Neuronal stem cell (in vitro differentiated cells): ENCODE results near the gene MTR.

Experiments used
- DNase-seq: peaks from one replicate; pipeline ENCODE4 v3.0.0-alpha.2; 2013; ENCODE audit warnings: low spot score
- H2AFZ ChIP-seq: one replicate; pipeline ENCODE4 v1.6.1; 2013; ENCODE audit warnings: mild to moderate bottlenecking, low read length, inconsistent platforms
- H2AK5ac ChIP-seq: 2 replicates; pipeline ENCODE4 v1.6.1; 2013; ENCODE audit warnings: low read depth, mild to moderate bottlenecking, inconsistent platforms, low read length, moderate library complexity, mixed read lengths
- H2BK120ac ChIP-seq: 2 replicates; pipeline ENCODE4 v1.6.1; 2013; ENCODE audit warnings: low read depth, mild to moderate bottlenecking, inconsistent platforms, low read length, moderate library complexity, mixed read lengths
- H2BK12ac ChIP-seq: one replicate; pipeline ENCODE4 v1.6.1; 2013; ENCODE audit warnings: low read length, inconsistent platforms
- H2BK15ac ChIP-seq: 2 replicates; pipeline ENCODE4 v1.6.1; 2013; ENCODE audit warnings: mild to moderate bottlenecking, low read length, inconsistent platforms, mixed read lengths
- H2BK5ac ChIP-seq: one replicate; pipeline ENCODE4 v1.6.1; 2013; ENCODE audit warnings: inconsistent platforms, mild to moderate bottlenecking, low read length, moderate library complexity
- H3K14ac ChIP-seq: one replicate; pipeline ENCODE4 v1.6.1; 2013; ENCODE audit warnings: low read length, inconsistent platforms
- H3K18ac ChIP-seq: 2 replicates; pipeline ENCODE4 v1.6.1; 2013; ENCODE audit warnings: low read length, inconsistent platforms
- H3K23ac ChIP-seq: 2 replicates; pipeline ENCODE4 v1.6.1; 2013; ENCODE audit warnings: low read depth, mild to moderate bottlenecking, mixed read lengths, low read length, inconsistent platforms; ENCODE audit not compliant: poor library complexity
- H3K27ac ChIP-seq: replicated peaks from 3 replicates; pipeline ENCODE4 v1.5.1; 2013; ENCODE audit warnings: low read length, inconsistent platforms
- H3K27me3 ChIP-seq, 3 experiments: 2 replicates each; pipeline ENCODE4 v1.6.1; 2013; ENCODE audit warnings: low read length in 3 of 3, mild to moderate bottlenecking in 2 of 3, inconsistent platforms in 1 of 3, low read depth in 1 of 3, mixed read lengths in 1 of 3, moderate library complexity in 1 of 3; ENCODE audit not compliant: control insufficient read depth in 3 of 3, insufficient read depth in 3 of 3
- H3K36me3 ChIP-seq, 2 donors: replicated peaks in 1 of 2; 2 replicates each; pipeline ENCODE4 v1.6.1; 2013; ENCODE audit warnings: low read length in 2 of 2; ENCODE audit not compliant: control insufficient read depth in 2 of 2, insufficient read depth in 2 of 2
- H3K4ac ChIP-seq: 2 replicates; pipeline ENCODE4 v1.6.1; 2013; ENCODE audit warnings: inconsistent platforms, mild to moderate bottlenecking, low read length, moderate library complexity
- H3K4me1 ChIP-seq, 2 donors: 1 replicate in 1 of 2; 2 replicates in 1 of 2; pipeline ENCODE4 v1.6.1; 2013; ENCODE audit warnings: low read length in 2 of 2, low read depth in 1 of 2; ENCODE audit not compliant: control insufficient read depth in 2 of 2, insufficient read depth in 1 of 2
- H3K4me2 ChIP-seq: one replicate; pipeline ENCODE4 v1.6.1; 2013; ENCODE audit warnings: mild to moderate bottlenecking, low read length, inconsistent platforms; ENCODE audit not compliant: insufficient read depth, poor library complexity, severe bottlenecking
- H3K4me3 ChIP-seq, 2 donors: 2 replicates each; pipeline ENCODE4 v1.5.1; 2013; ENCODE audit warnings: low read length in 2 of 2, mild to moderate bottlenecking in 2 of 2, inconsistent platforms in 1 of 2, moderate library complexity in 1 of 2
- H3K79me1 ChIP-seq: one replicate; pipeline ENCODE4 v1.6.1; 2013; ENCODE audit warnings: low read depth, mild to moderate bottlenecking, inconsistent platforms, low read length, moderate library complexity
- H3K9ac ChIP-seq: one replicate; pipeline ENCODE4 v1.6.1; 2013; ENCODE audit warnings: mild to moderate bottlenecking, low read depth, low read length, inconsistent platforms; ENCODE audit not compliant: poor library complexity
- H3K9me3 ChIP-seq, 2 donors: replicated peaks in 1 of 2; 2 replicates each; pipeline versions ENCODE3 to v1.6.1; 2013; ENCODE audit warnings: low read length in 2 of 2, mild to moderate bottlenecking in 2 of 2, inconsistent platforms in 1 of 2, low read depth in 1 of 2, mixed read lengths in 1 of 2, moderate library complexity in 1 of 2; ENCODE audit not compliant: control insufficient read depth in 2 of 2, insufficient read depth in 1 of 2
- H4K8ac ChIP-seq: one replicate; pipeline ENCODE4 v1.6.1; 2013; ENCODE audit warnings: low read depth, mild to moderate bottlenecking, inconsistent platforms, low read length, moderate library complexity
- H4K91ac ChIP-seq: one replicate; pipeline ENCODE4 v1.6.1; 2013; ENCODE audit warnings: low read length, low read depth, mild to moderate bottlenecking, inconsistent platforms; ENCODE audit not compliant: poor library complexity
- WGBS, 2 donors: extraction: QIAGEN DNeasy Blood & Tissue Kit; methylation state at CpG; one replicate each; pipeline ENCODE4 v1.1.7; 2013; ENCODE audit warnings: missing lambda C conversion rate in 2 of 2, mixed read lengths in 1 of 2; ENCODE audit not compliant: insufficient read length in 2 of 2, insufficient replicate concordance in 1 of 2; ENCODE audit errors: extremely low coverage in 2 of 2; 5-methylcytosine and 5-hydroxymethylcytosine counted together

MTR gene

DNA sequence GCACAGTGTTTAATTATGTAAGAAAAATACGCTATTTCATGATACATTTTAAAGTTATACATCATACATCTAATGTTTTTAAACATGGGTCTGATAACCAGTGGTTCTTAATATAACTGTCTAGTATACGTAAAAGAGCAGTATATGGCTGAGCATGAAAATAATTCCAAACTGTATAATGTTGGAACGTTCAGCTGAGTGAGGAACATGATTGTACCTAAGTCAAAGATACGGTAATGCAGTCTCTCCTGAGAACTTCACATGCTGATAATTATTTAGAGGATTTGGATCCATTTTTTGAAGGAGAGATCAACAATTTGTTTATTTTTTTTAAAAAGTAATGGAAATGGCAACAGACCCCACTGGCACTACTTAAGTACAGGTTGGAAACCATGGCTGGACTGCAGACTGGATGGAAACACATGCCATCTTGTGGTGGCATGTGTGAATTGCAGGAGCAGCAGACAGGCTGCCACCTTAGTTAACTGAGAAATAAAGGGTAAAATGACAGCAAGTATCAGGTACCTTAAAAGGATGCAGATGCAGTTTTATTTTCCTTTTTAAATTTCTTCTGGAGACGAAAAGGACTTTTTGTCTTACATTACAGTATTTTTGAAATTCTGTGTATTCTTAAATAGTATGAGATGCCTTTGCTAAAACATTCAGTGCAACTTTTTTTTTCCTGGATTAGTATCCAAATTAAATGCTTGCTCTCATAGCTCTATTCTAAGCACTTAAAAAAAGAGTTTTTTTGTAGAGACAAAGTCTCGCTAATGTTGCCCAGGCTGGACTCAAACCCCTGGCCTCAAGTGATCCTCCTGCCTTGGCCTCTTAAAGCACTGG lies 73.8 kb downstream of the MTR start:
- H3K9ac ChIP-seq: no peak overlapping the region
- no peaks in the 10 kb centered on the region for H3K79me1 ChIP-seq
- H2BK5ac ChIP-seq: no peak overlapping the region
- H4K8ac ChIP-seq: no peak overlapping the region
- no peak overlapping the region for H2AFZ ChIP-seq
- no peak overlapping the region for H3K14ac ChIP-seq
- H3K4ac ChIP-seq: no peak overlapping the region
- H3K18ac ChIP-seq: no peak overlapping the region
- no peak overlapping the region for H3K27ac ChIP-seq
- H3K4me1 ChIP-seq: no peaks in the 10 kb centered on the region
- H3K36me3 ChIP-seq: peaks cover 0 to 87% of the 10 kb centered on the region in 2 donors
- no peak overlapping the region for H3K4me3 ChIP-seq
- H3K4me2 ChIP-seq: no peak overlapping the region
- peak; percentile 47 for DNase-seq
- no peak overlapping the region for H3K23ac ChIP-seq
- no peaks in the 10 kb centered on the region for H3K9me3 ChIP-seq
- H3K27me3 ChIP-seq: no peaks in the 10 kb centered on the region
- no peak overlapping the region for H2BK120ac ChIP-seq
- H2BK15ac ChIP-seq: no peak overlapping the region
- H2AK5ac ChIP-seq: no peak overlapping the region
- H4K91ac ChIP-seq: no peak overlapping the region
- no peak overlapping the region for H2BK12ac ChIP-seq
- no CpG with 5 or more reads among the region's 6 CpGs for WGBS, 2 donors

- Histone ChIP-seq H3K27me3 (no peaks in the 10 kb centered on the region), H2BK120ac (no peak overlapping the region), H2BK15ac (no peak overlapping the region), H4K91ac (no peak overlapping the region), H3K27ac (no peak overlapping the region), H3K9me3 (no peaks in the 10 kb centered on the region), H2BK12ac (no peak overlapping the region), H4K8ac (no peak overlapping the region), H3K36me3 (peaks cover 0 to 83% of the 10 kb centered on the region in 2 donors), H3K4ac (no peak overlapping the region), H3K23ac (no peak overlapping the region), H2BK5ac (no peak overlapping the region), H3K18ac (no peak overlapping the region), H3K14ac (no peak overlapping the region), H3K4me3 (no peak overlapping the region), H3K9ac (no peak overlapping the region), H2AFZ (no peak overlapping the region), H2AK5ac (no peak overlapping the region), H3K4me1 (no peaks in the 10 kb centered on the region), H3K79me1 (no peaks in the 10 kb centered on the region), H3K4me2 (no peak overlapping the region)
- WGBS, 2 donors: no CpG with 5 or more reads among the region's 2 CpGs
- DNase-seq: no peak
Measured at GRCh38 chr1:236869911-236870310, 74.8 kb downstream of the MTR start.

DNA sequence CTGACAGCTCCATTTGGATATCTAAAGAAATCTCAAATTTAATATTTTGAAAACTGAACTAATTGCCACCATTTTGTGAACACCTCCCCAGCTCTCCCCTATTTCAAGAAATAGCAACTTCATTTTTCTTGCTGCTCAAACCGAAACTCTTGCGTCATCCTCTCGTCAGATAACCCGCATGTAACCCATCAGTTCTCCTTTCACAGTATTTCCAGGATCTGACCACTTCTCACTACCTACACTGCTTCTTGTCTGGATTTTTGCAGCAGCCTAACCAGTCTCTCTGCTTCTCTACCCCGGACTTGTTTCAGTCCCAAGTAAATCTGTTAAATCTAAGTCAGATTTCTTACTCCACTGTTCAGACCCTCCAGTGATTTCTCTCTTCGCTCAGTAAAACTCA lies 75.6 kb downstream of the MTR start:
- DNase-seq: no peak
- Histone ChIP-seq H3K36me3 (peaks cover 0 to 84% of the 10 kb centered on the region in 2 donors), H3K4me3 (no peak overlapping the region), H3K18ac (no peak overlapping the region), H3K4ac (no peak overlapping the region), H4K8ac (no peak overlapping the region), H2AFZ (no peak overlapping the region), H3K79me1 (no peaks in the 10 kb centered on the region), H2BK120ac (no peak overlapping the region), H2BK15ac (no peak overlapping the region), H2BK12ac (no peak overlapping the region), H3K14ac (no peak overlapping the region), H3K4me2 (no peak overlapping the region), H3K27ac (no peak overlapping the region), H3K9me3 (no peaks in the 10 kb centered on the region), H2AK5ac (no peak overlapping the region), H3K23ac (no peak overlapping the region), H2BK5ac (no peak overlapping the region), H3K4me1 (no peaks in the 10 kb centered on the region), H3K9ac (no peak overlapping the region), H4K91ac (no peak overlapping the region), H3K27me3 (no peaks in the 10 kb centered on the region)
- WGBS, 2 donors: no CpG with 5 or more reads among the region's 6 CpGs

DNA sequence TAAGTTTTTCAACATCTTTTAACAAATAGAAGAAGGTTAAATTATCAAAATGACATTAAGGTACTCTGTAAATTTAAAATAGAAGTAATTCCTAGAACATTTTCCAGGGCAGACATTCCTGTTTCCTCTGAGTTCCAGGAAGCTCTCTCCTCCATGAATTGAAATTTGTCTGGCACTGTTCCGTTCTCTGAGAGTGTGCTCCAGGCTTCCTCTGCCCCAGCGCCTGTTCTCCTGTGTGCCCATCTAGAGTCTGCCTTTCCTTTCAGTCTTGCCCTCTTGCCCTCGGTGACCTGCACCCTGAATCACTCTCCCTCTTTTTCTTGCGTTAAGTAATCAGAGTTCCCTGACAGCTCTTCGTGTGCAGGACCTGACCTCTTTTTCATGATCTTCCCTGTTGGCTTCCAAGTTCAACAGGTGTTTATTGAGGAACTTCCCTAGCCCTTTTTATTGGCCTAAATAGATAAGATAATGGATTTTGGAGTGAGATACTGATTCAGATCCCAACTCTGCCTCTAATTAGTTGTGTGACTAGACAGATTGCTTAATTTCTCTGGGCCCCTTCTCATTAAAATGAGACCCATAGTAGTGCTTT lies 77.1 kb downstream of the MTR start:
- H3K23ac ChIP-seq: no peak overlapping the region
- H4K91ac ChIP-seq: no peak overlapping the region
- no peaks in the 10 kb centered on the region for H3K4me1 ChIP-seq
- no peak overlapping the region for H3K14ac ChIP-seq
- no peak overlapping the region for H4K8ac ChIP-seq
- WGBS, 2 donors: no CpG with 5 or more reads among the region's 5 CpGs
- H3K9me3 ChIP-seq: no peaks in the 10 kb centered on the region
- DNase-seq: no peak
- H3K18ac ChIP-seq: no peak overlapping the region
- no peak overlapping the region for H2BK15ac ChIP-seq
- no peak overlapping the region for H2BK5ac ChIP-seq
- no peak overlapping the region for H3K27ac ChIP-seq
- H2BK120ac ChIP-seq: no peak overlapping the region
- H3K79me1 ChIP-seq: no peaks in the 10 kb centered on the region
- H3K36me3 ChIP-seq: peaks cover 0 to 84% of the 10 kb centered on the region in 2 donors
- H3K4me2 ChIP-seq: no peak overlapping the region
- H3K4ac ChIP-seq: no peak overlapping the region
- H2AK5ac ChIP-seq: no peak overlapping the region
- H3K9ac ChIP-seq: no peak overlapping the region
- no peak overlapping the region for H2AFZ ChIP-seq
- no peak overlapping the region for H2BK12ac ChIP-seq
- no peak overlapping the region for H3K4me3 ChIP-seq
- no peaks in the 10 kb centered on the region for H3K27me3 ChIP-seq
